ENCODE data around the gene ALDOC. TPM values are rescaled to one million over a fixed set of nuclear protein-coding genes. Genes with fewer than 3 reads are reported as not detected.
A peak's percentile ranks its signal among the peaks of the same experiment; 100 is the strongest.
"Not testable (repeated sequence)": the region's sequence is repeated elsewhere in the genome, so short reads cannot be mapped to it uniquely, and the experiment has no call there.

ALDOC gene
- total RNA-seq, 1 donor from 2014 or later, result 73.4 TPM

DNA sequence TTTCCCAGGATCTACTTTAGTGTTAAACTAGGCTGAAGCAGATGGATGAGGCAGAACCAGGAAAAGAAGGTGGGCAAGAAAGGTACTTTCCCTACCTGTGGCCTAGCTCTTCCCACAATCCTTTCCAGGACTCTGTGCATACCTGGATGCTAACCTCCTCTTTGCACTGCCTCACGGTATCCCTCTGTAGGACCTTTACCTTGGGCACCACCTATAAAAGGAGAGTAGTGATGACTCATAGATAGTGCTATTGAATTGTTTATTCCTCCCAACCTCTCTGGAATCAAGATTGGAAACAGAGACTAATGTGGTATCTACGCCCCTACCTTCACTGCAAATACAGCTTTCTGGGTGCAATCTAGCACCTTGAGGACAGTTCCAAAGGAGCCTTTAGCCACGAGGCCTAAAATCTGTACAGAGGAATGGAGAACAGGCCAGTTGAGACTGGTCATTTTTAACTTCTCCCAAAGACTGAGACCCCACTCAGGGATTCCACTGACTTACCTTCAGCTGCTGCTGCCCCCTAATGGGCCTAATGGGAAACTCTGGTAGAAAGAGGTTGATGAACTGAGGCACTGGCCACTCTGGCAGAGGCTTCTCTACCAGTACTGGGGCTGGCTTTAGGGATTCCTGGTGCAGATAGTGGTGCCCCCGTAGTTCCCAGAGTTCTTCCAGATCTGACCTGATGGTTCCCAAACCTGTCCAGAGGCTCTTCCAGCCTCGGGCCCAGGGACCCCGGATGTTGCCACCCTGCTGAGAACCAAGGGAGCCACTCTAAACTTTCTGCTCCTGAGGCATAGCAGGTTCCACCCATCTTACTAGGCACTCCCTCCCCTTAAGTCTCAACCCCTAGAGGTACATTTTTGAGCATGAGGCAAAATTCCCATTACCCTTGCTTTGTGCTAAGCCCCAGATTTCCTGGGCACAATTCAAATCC, 36.5 kb upstream of the ALDOC start:
- POLR2A ChIA-PET, result interaction anchor here (0.7 to 1.4 kb wide), 3 partner anchors 14 to 67 kb away, joined by 3 to 6 read pairs (median 5); no protein-coding TSS in a partner anchor
- CTCF ChIA-PET, result interaction anchor here (0.7 to 4.7 kb wide), 19 partner anchors 8 to 197 kb away, joined by 3 to 66 read pairs (median 4); partner anchors contain the start of genes ALDOC and SPAG5
- no peaks in the 10 kb centered on the region for H3K27me3 Mint-ChIP-seq

DNA sequence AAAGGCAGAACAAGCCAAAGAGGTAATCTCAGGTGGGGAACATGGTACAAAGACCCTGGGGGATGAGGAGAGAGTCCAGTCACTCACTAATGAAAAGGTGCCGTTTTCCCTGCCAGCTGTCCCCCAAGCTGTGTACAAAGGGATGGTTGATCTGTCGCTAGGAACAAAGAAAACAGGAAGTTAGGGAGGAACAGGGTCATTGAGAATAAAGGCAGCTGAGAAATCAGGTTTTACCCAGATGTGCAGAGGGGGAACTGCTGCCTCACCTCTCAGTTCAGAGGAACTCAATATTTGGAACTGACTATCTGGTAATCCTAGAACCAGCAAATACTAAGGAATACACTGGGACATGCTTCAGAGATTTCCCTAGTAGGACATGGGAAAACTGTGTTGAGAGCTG, 35.8 kb upstream of the ALDOC start:
- DNase-seq, result no peak
- ChIA-PET POLR2A (interaction anchor here (1.4 kb wide), 2 partner anchors 13 to 63 kb away, joined by 5 to 6 read pairs; no protein-coding TSS in a partner anchor), CTCF (interaction anchor here (0.7 to 4.7 kb wide), 19 partner anchors 8 to 196 kb away, joined by 3 to 66 read pairs (median 4); partner anchors contain the start of genes ALDOC and SPAG5)
- no peak for TF ChIP-seq CTCF (IDR thresholded peaks at IDR 0.05)
- no peak overlapping the region for H3K4me3 Mint-ChIP-seq
- H3K36me3 Mint-ChIP-seq (ENCODE audit: low read depth), result peaks cover 56% of the 10 kb centered on the region
- ATAC-seq (ENCODE audit: low read depth), result no peak
- no peaks in the 10 kb centered on the region for H3K9me3 Mint-ChIP-seq
- intact Hi-C loops (cut with micrococcal nuclease), result loop anchor here (5.0 kb wide), 2 partner anchors 40 to 60 kb away; partner anchors contain the start of genes PIGS and UNC119
- H3K27me3 Mint-ChIP-seq, result no peaks in the 10 kb centered on the region
- peak overlapping the region; percentile 38 for H3K27ac Mint-ChIP-seq
- peaks cover 38% of the 10 kb centered on the region for H3K4me1 Mint-ChIP-seq

More for the DNA sequence above, 36.5 kb upstream of the ALDOC start:
- ATAC-seq (ENCODE audit: low read depth) (peak; percentile 54), DNase-seq (peak; percentile 26)
- H3K27ac Mint-ChIP-seq, result peak overlapping the region; percentile 38
- TF ChIP-seq CTCF (IDR thresholded peaks at IDR 0.05), result no peak
- H3K4me1 Mint-ChIP-seq, result peaks cover 38% of the 10 kb centered on the region
- no peaks in the 10 kb centered on the region for H3K9me3 Mint-ChIP-seq
- no peak overlapping the region for H3K4me3 Mint-ChIP-seq
- intact Hi-C loops (cut with micrococcal nuclease), result loop anchor here (1.0 to 5.0 kb wide), 4 partner anchors 41 to 119 kb away; partner anchors contain the start of genes PIGS and UNC119
- peaks cover 60% of the 10 kb centered on the region for H3K36me3 Mint-ChIP-seq (ENCODE audit: low read depth)

GRCh38 chr17:28610376-28610775, 33.7 kb upstream of the ALDOC start:
- Mint-ChIP-seq H3K4me3 (no peak overlapping the region), H3K36me3 (ENCODE audit: low read depth) (peaks cover 38% of the 10 kb centered on the region), H3K27ac (no peak overlapping the region), H3K4me1 (peaks cover 28% of the 10 kb centered on the region), H3K9me3 (no peaks in the 10 kb centered on the region), H3K27me3 (no peaks in the 10 kb centered on the region)
- intact Hi-C loops (cut with micrococcal nuclease), result loop anchor here (5.0 kb wide), 2 partner anchors 38 to 58 kb away; partner anchors contain the start of genes PIGS and UNC119
- ATAC-seq (ENCODE audit: low read depth) (no peak), DNase-seq (no peak)
- ChIA-PET POLR2A (interaction anchor here (1.8 kb wide), 1 partner anchor 11 kb away, joined by 11 read pairs; no protein-coding TSS in a partner anchor), CTCF (interaction anchor here (1.2 to 4.7 kb wide), 3 partner anchors 13 to 115 kb away, joined by 3 to 66 read pairs (median 32); no protein-coding TSS in a partner anchor)
- TF ChIP-seq CTCF (IDR thresholded peaks at IDR 0.05), result no peak

DNA sequence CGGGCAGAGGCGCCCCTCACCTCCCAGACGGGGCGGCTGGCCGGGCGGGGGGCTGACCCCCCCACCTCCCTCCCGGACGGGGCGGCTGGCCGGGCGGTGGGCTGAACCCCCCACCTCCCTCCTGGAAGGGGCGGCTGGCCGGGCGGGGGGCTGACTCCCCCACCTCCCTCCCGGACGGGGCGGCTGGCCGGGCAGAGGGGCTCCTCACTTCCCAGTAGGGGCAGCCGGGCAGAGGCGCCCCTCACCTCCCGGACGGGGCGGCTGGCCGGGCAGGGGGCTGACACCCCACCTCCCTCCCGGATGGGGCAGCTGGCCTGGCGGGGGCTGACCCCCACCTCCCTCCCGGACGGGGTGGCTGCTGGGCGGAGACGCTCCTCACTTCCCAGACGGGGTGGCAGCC, 27.3 kb upstream of the ALDOC start:
- H3K4me3 Mint-ChIP-seq; H3K27me3 Mint-ChIP-seq; ATAC-seq (ENCODE audit: low read depth); H3K9me3 Mint-ChIP-seq; DNase-seq; H3K4me1 Mint-ChIP-seq; CTCF ChIA-PET; H3K27ac Mint-ChIP-seq; intact Hi-C loops (cut with micrococcal nuclease); POLR2A ChIA-PET: not testable (repeated sequence)
- peaks cover 13% of the 10 kb centered on the region for H3K36me3 Mint-ChIP-seq (ENCODE audit: low read depth)

- no peaks in the 10 kb centered on the region for H3K9me3 Mint-ChIP-seq
- peaks cover 8% of the 10 kb centered on the region for H3K36me3 Mint-ChIP-seq (ENCODE audit: low read depth)
- DNase-seq (peak; percentile 49), ATAC-seq (ENCODE audit: low read depth) (peak; percentile 62)
- no peak for TF ChIP-seq CTCF (IDR thresholded peaks at IDR 0.05)
- intact Hi-C loops (cut with micrococcal nuclease), result loop anchor here (1.0 to 5.0 kb wide), 8 partner anchors 22 to 693 kb away; partner anchors contain the start of genes BLTP2, NUFIP2, PHF12 and PIGS
- POLR2A ChIA-PET, result interaction anchor here (0.5 to 4.9 kb wide), 28 partner anchors 8 to 705 kb away, joined by 3 to 80 read pairs (median 5); partner anchors contain the start of genes ALDOC, BLTP2, PHF12 and PIGS
- H3K27ac Mint-ChIP-seq, result peak overlapping the region; percentile 96
- peaks cover 24% of the 10 kb centered on the region for H3K4me1 Mint-ChIP-seq
- H3K4me3 Mint-ChIP-seq, result peak overlapping the region; percentile 87
- no peaks in the 10 kb centered on the region for H3K27me3 Mint-ChIP-seq
- CTCF ChIA-PET, result interaction anchor here (0.7 to 2.0 kb wide), 7 partner anchors 12 to 60 kb away, joined by 3 to 9 read pairs (median 4); partner anchors contain the start of genes PIGS and RSKR
Observed at GRCh38 chr17:28599311-28600184, 22.9 kb upstream of the ALDOC start.

All from activated B cell treated with CpG ODN at 0.5 μM for 24 hours (primary cell).